Measurements from ENCODE around the gene ZNF117. TPM values are rescaled to one million over a fixed set of nuclear protein-coding genes. Genes with fewer than 3 reads are reported as not detected.
A peak's percentile ranks its signal among the peaks of the same experiment; 100 is the strongest.

ZNF117 gene
- total RNA-seq, 1 experiment from 2014 or later: 9.8 TPM

- no peaks in the 10 kb centered on the region for H3K27me3 ChIP-seq
- peaks cover 47% of the 10 kb centered on the region for H3K36me3 ChIP-seq
- peaks cover 4% of the 10 kb centered on the region; the same call in 1 of the 2 replicates for H3K4me1 ChIP-seq
- no peak overlapping the region for H3K4me3 ChIP-seq
- no peak overlapping the region for H3K27ac ChIP-seq
- DNase-seq: no peak
- H3K9me3 ChIP-seq (replicated peaks): peaks cover 16% of the 10 kb centered on the region
Measured at GRCh38 chr7:65002972-65003585, 12.2 kb upstream of the ZNF117 start.

GRCh38 chr7:65001291-65001814 lies 10.5 kb upstream of the ZNF117 start:
- H3K4me3 ChIP-seq: no peak overlapping the region
- H3K27ac ChIP-seq: no peak overlapping the region
- peaks cover 47% of the 10 kb centered on the region for H3K36me3 ChIP-seq
- DNase-seq: no peak
- H3K27me3 ChIP-seq: no peaks in the 10 kb centered on the region
- H3K9me3 ChIP-seq (replicated peaks): peaks cover 16% of the 10 kb centered on the region
- H3K4me1 ChIP-seq: peaks cover 4% of the 10 kb centered on the region; the same call in 1 of the 2 replicates

- Histone ChIP-seq H3K9me3 (replicated peaks) (peaks cover 23% of the 10 kb centered on the region), H3K27ac (no peak overlapping the region), H3K27me3 (no peaks in the 10 kb centered on the region), H3K36me3 (peaks cover 42% of the 10 kb centered on the region), H3K4me1 (no peaks in the 10 kb centered on the region), H3K4me3 (no peak overlapping the region)
- DNase-seq: no peak
Measured at GRCh38 chr7:64999165-65000004, 8.5 kb upstream of the ZNF117 start.

- no peaks in the 10 kb centered on the region for H3K4me1 ChIP-seq
- H3K27me3 ChIP-seq: no peaks in the 10 kb centered on the region
- DNase-seq: no peak
- H3K27ac ChIP-seq: no peak overlapping the region
- H3K36me3 ChIP-seq: peaks cover 40% of the 10 kb centered on the region
- H3K4me3 ChIP-seq: no peak overlapping the region
- H3K9me3 ChIP-seq (replicated peaks): peaks cover 23% of the 10 kb centered on the region
Measured at GRCh38 chr7:64998865-64999164, 8.0 kb upstream of the ZNF117 start.

GRCh38 chr7:64997927-64998391 lies 7.1 kb upstream of the ZNF117 start:
- peaks cover 23% of the 10 kb centered on the region for H3K9me3 ChIP-seq (replicated peaks)
- H3K4me1 ChIP-seq: no peaks in the 10 kb centered on the region
- no peaks in the 10 kb centered on the region for H3K27me3 ChIP-seq
- H3K27ac ChIP-seq: no peak overlapping the region
- no peak for DNase-seq
- peaks cover 36% of the 10 kb centered on the region for H3K36me3 ChIP-seq
- H3K4me3 ChIP-seq: no peak overlapping the region

- no peaks in the 10 kb centered on the region for H3K4me1 ChIP-seq
- no peak for DNase-seq
- peaks cover 25% of the 10 kb centered on the region for H3K9me3 ChIP-seq (replicated peaks)
- peaks cover 35% of the 10 kb centered on the region for H3K36me3 ChIP-seq
- H3K27me3 ChIP-seq: no peaks in the 10 kb centered on the region
- H3K4me3 ChIP-seq: no peak overlapping the region
- no peak overlapping the region for H3K27ac ChIP-seq
Measured at GRCh38 chr7:64997164-64997908, 6.5 kb upstream of the ZNF117 start.

GRCh38 chr7:64996305-64996704 lies 5.5 kb upstream of the ZNF117 start:
- Histone ChIP-seq H3K27me3 (no peaks in the 10 kb centered on the region), H3K36me3 (peaks cover 28% of the 10 kb centered on the region), H3K4me1 (no peaks in the 10 kb centered on the region), H3K27ac (no peak overlapping the region), H3K9me3 (replicated peaks) (peaks cover 19% of the 10 kb centered on the region), H3K4me3 (no peak overlapping the region)
- DNase-seq: no peak

- Histone ChIP-seq H3K4me1 (no peaks in the 10 kb centered on the region), H3K4me3 (no peak overlapping the region), H3K9me3 (replicated peaks) (peaks cover 11% of the 10 kb centered on the region; the same call in 1 of the 2 replicates), H3K27me3 (no peaks in the 10 kb centered on the region), H3K27ac (no peak overlapping the region), H3K36me3 (peaks cover 16% of the 10 kb centered on the region)
- DNase-seq: no peak
Measured at GRCh38 chr7:64993901-64994300, 3.1 kb upstream of the ZNF117 start.

GRCh38 chr7:64992971-64993370 lies 2.1 kb upstream of the ZNF117 start:
- no peaks in the 10 kb centered on the region for H3K4me1 ChIP-seq
- H3K4me3 ChIP-seq: no peak overlapping the region
- peaks cover 19% of the 10 kb centered on the region for H3K9me3 ChIP-seq (replicated peaks)

GRCh38 chr7:64990216-64990615 lies 620 bp downstream of the ZNF117 start:
- Histone ChIP-seq H3K36me3 (peaks cover 18% of the 10 kb centered on the region), H3K9me3 (replicated peaks) (peaks cover 22% of the 10 kb centered on the region), H3K4me3 (no peak overlapping the region), H3K4me1 (no peaks in the 10 kb centered on the region), H3K27me3 (no peaks in the 10 kb centered on the region), H3K27ac (no peak overlapping the region)
- no peak for DNase-seq

More at GRCh38 chr7:64992971-64993370, 2.1 kb upstream of the ZNF117 start:
- peaks cover 15% of the 10 kb centered on the region for H3K36me3 ChIP-seq
- no peak overlapping the region for H3K27ac ChIP-seq
- no peaks in the 10 kb centered on the region for H3K27me3 ChIP-seq
- DNase-seq: no peak

GRCh38 chr7:64978497-64979203 lies 12.2 kb downstream of the ZNF117 start:
- H3K36me3 ChIP-seq: peaks cover 36% of the 10 kb centered on the region
- no peak overlapping the region for H3K27ac ChIP-seq
- no peaks in the 10 kb centered on the region for H3K4me1 ChIP-seq
- DNase-seq: no peak
- H3K9me3 ChIP-seq (replicated peaks): peaks cover 40% of the 10 kb centered on the region
- H3K4me3 ChIP-seq: no peak overlapping the region
- H3K27me3 ChIP-seq: no peaks in the 10 kb centered on the region

- H3K36me3 ChIP-seq: no peaks in the 10 kb centered on the region
- no peaks in the 10 kb centered on the region for H3K4me1 ChIP-seq
- no peak overlapping the region for H3K4me3 ChIP-seq
- no peak for DNase-seq
- no peak overlapping the region for H3K27ac ChIP-seq
- H3K27me3 ChIP-seq: no peaks in the 10 kb centered on the region
- H3K9me3 ChIP-seq (replicated peaks): peaks cover 8% of the 10 kb centered on the region; the same call in 1 of the 2 replicates
Measured at GRCh38 chr7:64965594-64965993, 25.2 kb downstream of the ZNF117 start.

GRCh38 chr7:64959072-64959747 lies 31.6 kb downstream of the ZNF117 start:
- Histone ChIP-seq H3K27me3 (no peaks in the 10 kb centered on the region), H3K4me3 (no peak overlapping the region), H3K4me1 (no peaks in the 10 kb centered on the region), H3K36me3 (no peaks in the 10 kb centered on the region), H3K27ac (no peak overlapping the region), H3K9me3 (replicated peaks) (no peaks in the 10 kb centered on the region)
- DNase-seq: peak; percentile 55 to 72
